ENCODE data around the gene BCOR.
A peak's percentile ranks its signal among the peaks of the same experiment; 100 is the strongest.

BCOR gene

DNA sequence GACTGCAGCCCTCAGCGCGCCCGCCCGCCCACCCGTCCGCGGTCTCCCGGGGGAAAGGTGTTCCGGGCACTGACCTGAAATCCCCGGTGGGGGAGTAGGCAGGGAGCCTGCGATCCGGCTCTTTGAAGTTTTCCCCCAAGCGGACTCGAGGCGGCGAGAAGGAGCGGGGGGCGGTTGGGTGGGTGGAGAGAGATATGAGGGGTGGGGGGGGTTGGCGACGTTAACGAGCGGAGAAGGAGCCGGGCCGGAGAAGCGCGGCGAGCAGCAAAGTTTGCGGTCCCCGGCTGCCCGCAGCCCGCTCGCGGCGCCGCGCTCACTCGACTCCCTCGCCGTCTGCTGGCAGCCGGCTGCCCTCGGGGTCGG lies 636 bp downstream of the BCOR start:
- Mint-ChIP-seq H3K27ac (peak overlapping the region; percentile 68), H3K9me3 (no peaks in the 10 kb centered on the region), H3K4me3 (peak overlapping the region; percentile 69), H3K4me1 (ENCODE audit: low read depth) (peaks cover 28% of the 10 kb centered on the region), H3K27me3 (ENCODE audit: low read depth) (no peaks in the 10 kb centered on the region), H3K36me3 (ENCODE audit: low read depth) (peaks cover 18% of the 10 kb centered on the region)
- no peak for DNase-seq (ENCODE audit: low spot score)

DNA sequence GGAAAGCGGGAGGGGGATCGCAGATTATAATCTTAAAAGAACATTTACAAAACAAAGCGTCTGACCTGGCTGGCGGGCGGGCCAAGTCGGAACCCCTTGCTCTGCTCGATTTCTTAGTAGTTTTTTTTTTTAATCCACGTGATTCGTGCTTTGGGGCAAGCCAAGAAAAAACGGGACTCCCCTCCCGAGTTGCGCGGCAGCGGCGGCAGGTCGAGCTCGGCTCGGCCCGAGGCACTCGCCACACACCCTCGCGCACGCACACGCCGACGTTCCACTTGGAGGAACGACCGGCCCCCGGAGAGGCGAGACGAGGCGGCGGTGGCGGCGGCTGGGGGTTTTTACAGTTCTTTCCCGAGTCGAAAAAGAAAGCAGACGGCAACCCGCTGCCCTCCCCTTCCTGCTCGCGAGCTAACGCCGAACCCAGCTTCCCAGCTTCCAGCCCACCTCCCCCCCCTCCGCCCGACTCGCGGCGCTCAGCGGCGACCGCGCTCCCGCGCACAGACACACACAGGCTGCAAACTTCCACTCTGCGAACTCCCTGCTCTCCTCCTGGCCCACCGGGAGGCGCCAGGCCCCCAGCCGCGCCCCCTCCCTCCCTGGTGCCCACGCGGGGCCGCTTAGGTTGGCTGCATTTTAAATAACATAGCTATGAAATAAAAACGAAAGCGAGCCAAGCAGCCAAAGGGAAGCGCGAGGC lies 1.2 kb downstream of the BCOR start:
- Mint-ChIP-seq H3K36me3 (ENCODE audit: low read depth) (peaks cover 18% of the 10 kb centered on the region), H3K4me1 (ENCODE audit: low read depth) (peaks cover 28% of the 10 kb centered on the region)
- peak; percentile 65 for DNase-seq (ENCODE audit: low spot score)

DNA sequence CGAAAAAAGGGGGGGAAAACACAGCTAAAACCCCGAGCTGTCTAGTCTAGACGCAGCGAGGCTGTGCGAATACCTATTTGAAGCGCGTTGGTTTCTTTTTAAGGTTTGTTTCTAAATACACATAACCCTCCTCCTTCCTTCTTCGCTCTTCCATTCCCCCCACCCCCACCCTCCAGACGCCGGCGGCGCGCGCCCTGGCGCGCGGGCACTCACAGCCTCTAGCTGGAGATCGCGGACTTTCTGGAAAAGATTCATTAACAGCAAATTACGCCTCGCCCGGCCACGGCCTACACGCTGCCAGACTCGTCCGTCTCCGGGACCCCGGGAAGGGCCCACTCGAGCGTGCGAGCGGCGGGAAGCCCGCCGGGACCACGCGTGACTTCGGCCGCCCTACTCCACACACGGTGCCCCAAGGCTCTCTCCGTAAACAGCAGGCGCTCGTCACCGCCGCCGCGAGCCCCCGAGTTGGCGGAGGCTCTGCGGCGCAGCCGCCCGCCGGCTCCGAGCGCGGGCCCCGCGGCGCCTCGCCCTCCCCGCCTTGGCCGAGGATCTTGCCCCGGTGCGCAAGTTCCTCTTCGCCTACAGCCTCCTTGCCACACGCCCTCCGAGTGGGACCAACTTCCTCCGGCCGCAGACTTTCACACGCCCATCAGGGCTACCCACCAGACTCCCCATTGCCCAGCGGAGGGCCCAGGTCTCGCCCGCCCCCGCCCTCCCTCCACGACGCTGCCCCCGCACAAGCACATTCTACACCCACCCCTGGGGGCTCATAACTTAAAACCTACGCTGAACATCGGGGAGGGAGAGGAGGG lies 2.0 kb downstream of the BCOR start:
- Mint-ChIP-seq H3K4me1 (ENCODE audit: low read depth) (peaks cover 35% of the 10 kb centered on the region), H3K27me3 (ENCODE audit: low read depth) (no peaks in the 10 kb centered on the region), H3K4me3 (peak overlapping the region; percentile 95), H3K27ac (peak overlapping the region; percentile 84), H3K9me3 (no peaks in the 10 kb centered on the region), H3K36me3 (ENCODE audit: low read depth) (peaks cover 22% of the 10 kb centered on the region)
- DNase-seq (ENCODE audit: low spot score), result no peak

More for the DNA sequence above, 1.2 kb downstream of the BCOR start:
- Mint-ChIP-seq H3K4me3 (peak overlapping the region; percentile 95), H3K9me3 (no peaks in the 10 kb centered on the region), H3K27ac (peak overlapping the region; percentile 80), H3K27me3 (ENCODE audit: low read depth) (no peaks in the 10 kb centered on the region)

DNA sequence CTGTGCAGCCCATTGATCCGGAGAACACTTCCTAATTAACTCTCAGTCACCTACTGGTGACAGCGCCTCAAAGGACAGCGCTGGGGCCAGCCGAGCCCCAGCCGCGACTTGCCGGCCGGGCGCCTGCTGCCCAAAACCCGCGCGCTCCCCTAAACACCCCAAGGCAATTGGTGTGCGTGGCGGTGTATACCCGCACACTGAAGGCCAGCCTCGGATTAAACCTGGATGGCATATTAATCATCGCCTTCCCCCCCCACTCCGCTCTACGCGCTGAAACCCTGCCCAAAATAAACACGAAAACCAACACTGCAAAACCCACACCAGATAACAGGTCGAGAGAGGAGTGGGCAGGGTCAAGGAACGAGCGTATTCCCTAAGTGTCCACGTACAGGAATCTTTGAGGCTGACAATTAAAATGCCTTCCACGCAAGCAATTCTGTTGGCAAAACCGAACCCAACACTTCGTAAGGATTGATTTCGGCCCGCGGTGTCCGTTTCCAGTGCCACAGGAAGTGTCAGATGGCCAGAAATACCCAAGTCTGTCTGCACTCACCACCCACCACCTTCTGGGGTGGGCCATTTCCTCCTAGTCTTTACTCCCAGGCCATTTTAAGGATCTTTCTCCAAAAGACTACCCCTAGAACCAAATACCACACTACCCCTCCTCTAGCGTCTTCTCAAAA lies 2.7 kb downstream of the BCOR start:
- H3K4me3 Mint-ChIP-seq, result peak overlapping the region; percentile 95

DNA sequence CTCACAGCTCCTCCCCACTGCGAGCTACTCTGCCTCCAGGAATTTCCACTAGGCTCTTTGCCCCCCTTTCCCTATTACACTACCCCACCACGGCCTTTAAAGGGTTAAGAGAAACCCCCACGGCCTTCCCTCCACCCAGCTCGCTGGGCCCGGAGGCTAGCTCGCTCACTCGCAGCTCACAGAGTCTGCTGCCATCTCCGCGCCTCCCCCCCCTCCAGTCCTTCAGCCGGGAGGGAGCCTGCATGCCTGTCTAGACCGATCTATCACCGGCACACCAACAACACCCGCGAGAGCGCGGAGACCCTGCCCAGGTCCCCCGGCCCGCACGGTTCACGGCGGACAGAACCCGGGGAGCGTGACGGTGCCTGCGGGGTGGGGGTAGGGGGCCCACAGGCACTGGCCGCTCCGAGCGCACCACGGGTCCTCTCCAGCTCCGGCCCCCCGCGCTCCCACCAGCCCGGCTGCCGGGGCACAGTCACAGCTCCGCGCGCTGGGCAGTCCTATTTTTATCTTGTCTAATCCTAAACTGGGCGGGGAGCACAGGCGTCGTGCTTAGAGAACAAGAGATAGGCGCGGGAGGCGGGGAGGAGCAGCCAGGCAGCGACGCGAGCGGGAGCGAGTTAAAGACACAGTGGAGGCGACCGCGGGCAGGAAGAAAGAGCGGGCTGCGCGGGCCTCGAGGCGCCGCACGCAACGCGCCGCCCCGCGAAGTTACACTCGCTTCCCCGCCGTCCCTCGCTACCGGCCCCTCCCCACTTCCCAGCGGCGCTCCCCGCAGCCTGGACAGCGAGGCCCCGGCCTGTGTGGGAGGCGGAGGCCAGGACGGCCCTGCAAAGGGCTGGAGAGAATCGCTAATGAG lies 3.5 kb downstream of the BCOR start:
- Mint-ChIP-seq H3K9me3 (no peaks in the 10 kb centered on the region), H3K4me3 (peak overlapping the region; percentile 95), H3K27me3 (ENCODE audit: low read depth) (no peaks in the 10 kb centered on the region), H3K4me1 (ENCODE audit: low read depth) (peaks cover 31% of the 10 kb centered on the region), H3K36me3 (ENCODE audit: low read depth) (peaks cover 24% of the 10 kb centered on the region), H3K27ac (peak overlapping the region; percentile 68)
- no peak for DNase-seq (ENCODE audit: low spot score)

More for the DNA sequence above, 2.7 kb downstream of the BCOR start:
- no peaks in the 10 kb centered on the region for H3K27me3 Mint-ChIP-seq (ENCODE audit: low read depth)
- H3K4me1 Mint-ChIP-seq (ENCODE audit: low read depth), result peaks cover 34% of the 10 kb centered on the region
- no peak for DNase-seq (ENCODE audit: low spot score)
- no peaks in the 10 kb centered on the region for H3K9me3 Mint-ChIP-seq
- peak overlapping the region; percentile 84 for H3K27ac Mint-ChIP-seq
- peaks cover 24% of the 10 kb centered on the region for H3K36me3 Mint-ChIP-seq (ENCODE audit: low read depth)

DNA sequence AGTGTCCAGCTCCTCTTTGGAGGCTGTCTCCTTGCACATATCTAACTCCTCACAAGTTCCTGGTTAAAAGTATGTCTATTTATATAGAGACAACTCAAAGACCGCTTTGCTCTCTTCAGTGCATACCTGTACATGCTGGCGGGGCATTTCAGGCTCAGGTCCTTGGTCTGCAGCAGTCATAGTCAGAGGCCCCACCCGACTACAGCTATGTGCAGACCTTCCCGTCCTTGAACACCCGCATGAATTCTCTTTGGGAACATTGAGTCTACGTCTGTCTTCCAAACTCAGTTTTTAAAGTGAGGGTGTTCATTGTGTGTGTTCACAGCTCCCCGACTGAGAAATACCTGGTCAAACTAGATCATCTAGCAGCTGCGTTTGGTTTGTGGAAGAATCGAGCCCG lies 4.2 kb downstream of the BCOR start:
- no peaks in the 10 kb centered on the region for H3K9me3 Mint-ChIP-seq
- peaks cover 24% of the 10 kb centered on the region for H3K36me3 Mint-ChIP-seq (ENCODE audit: low read depth)
- H3K4me3 Mint-ChIP-seq, result peak overlapping the region; percentile 95
- peaks cover 36% of the 10 kb centered on the region for H3K4me1 Mint-ChIP-seq (ENCODE audit: low read depth)
- no peaks in the 10 kb centered on the region for H3K27me3 Mint-ChIP-seq (ENCODE audit: low read depth)
- DNase-seq (ENCODE audit: low spot score), result no peak
- H3K27ac Mint-ChIP-seq, result no peak overlapping the region

DNA sequence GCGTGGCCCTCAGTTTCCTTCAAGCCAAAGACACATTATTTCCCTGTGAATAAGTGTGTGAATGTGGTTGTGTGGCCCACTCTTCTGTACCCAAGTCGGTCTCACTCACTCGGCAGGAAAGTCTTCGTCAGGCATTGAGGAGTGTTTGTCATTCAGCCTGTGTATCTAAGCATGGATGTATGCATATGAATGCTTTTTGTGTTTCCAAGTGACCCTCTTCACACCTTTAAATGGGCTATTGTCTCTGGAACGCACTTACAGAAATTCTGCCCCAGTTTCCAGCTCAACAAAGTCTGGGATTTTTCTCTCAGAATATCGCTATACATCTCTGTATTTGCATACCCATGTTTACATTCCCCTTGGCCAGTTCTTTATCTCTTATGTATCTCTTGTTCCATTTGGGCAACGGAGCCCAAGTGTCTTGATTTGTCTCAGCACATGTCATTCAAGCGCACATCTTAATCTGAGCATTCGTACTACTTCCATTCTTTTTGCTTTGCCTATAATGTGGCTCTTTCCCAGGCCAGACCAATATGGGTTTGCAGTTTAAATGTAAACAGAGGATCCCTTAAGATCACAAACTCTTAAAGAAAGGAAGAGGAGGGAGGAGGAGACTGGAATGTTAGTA lies 4.8 kb downstream of the BCOR start:
- no peaks in the 10 kb centered on the region for H3K27me3 Mint-ChIP-seq (ENCODE audit: low read depth)
- H3K4me3 Mint-ChIP-seq, result peak overlapping the region; percentile 95

DNA sequence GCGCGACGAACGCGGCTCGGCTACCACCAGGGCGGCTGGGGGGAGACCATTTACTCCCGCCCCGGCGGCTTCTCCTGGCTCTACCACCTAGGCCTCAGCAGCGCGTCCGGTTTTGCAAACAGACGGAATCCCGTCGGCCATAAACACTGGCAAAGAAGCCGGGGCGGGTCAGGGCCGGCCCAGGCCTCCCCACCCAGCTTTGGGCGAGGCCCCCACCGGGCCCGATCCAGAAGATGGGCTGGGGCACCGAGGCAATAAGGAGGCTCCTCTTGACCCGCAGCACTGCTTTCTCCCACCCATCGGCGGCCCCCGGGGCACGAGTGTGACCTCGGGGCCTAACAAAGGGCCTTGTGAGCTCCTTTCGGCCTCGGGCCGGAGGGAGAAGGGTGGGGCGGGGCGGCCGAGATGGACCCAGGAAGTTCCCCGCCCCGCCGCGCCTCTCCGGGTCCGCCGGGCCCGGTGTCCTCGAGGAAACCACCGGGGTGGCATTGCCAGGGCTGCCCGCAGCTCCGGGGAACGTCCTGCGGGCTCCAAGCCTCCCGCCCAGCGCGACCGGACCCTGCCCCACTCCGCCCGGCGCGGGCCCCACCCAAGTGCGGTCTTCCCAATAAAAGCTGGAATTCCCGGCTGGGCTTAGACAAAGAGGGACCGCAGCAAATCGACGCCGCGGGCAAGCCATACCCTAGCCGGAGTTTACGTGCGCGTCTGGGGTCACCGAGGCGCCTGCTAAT lies 5.9 kb downstream of the BCOR start:
- Mint-ChIP-seq H3K27me3 (ENCODE audit: low read depth) (no peaks in the 10 kb centered on the region), H3K4me3 (peak overlapping the region; percentile 76), H3K9me3 (no peaks in the 10 kb centered on the region), H3K4me1 (ENCODE audit: low read depth) (peaks cover 44% of the 10 kb centered on the region), H3K27ac (no peak overlapping the region), H3K36me3 (ENCODE audit: low read depth) (peaks cover 24% of the 10 kb centered on the region)
- DNase-seq (ENCODE audit: low spot score), result no peak

More for the DNA sequence above, 4.8 kb downstream of the BCOR start:
- Mint-ChIP-seq H3K4me1 (ENCODE audit: low read depth) (peaks cover 43% of the 10 kb centered on the region), H3K36me3 (ENCODE audit: low read depth) (peaks cover 24% of the 10 kb centered on the region), H3K27ac (peak overlapping the region; percentile 6), H3K9me3 (no peaks in the 10 kb centered on the region)
- no peak for DNase-seq (ENCODE audit: low spot score)

DNA sequence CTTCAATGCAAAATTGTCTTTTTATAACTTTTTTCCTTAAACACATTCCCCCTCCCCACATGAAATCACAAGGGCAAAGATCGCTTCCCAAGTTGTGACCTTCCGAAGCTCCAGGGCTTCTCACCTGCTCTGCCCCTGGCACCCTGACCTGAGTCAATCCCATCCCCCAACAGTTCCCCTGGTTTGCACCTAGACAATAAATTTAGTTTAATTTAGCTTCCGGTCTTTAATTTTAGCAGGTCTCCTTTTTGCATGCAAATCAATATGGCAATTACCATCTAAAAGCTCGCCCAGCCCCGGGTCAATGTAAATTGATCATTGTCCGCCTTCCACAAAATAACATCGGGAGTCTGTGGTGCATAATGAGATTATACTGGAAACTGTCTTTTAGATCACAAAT lies 6.8 kb downstream of the BCOR start:
- H3K36me3 Mint-ChIP-seq (ENCODE audit: low read depth), result peaks cover 24% of the 10 kb centered on the region
- H3K4me3 Mint-ChIP-seq, result peak overlapping the region; percentile 76
- no peaks in the 10 kb centered on the region for H3K27me3 Mint-ChIP-seq (ENCODE audit: low read depth)
- H3K4me1 Mint-ChIP-seq (ENCODE audit: low read depth), result peaks cover 47% of the 10 kb centered on the region
- DNase-seq (ENCODE audit: low spot score), result no peak
- H3K9me3 Mint-ChIP-seq, result no peaks in the 10 kb centered on the region
- H3K27ac Mint-ChIP-seq, result peak overlapping the region; percentile 60

DNA sequence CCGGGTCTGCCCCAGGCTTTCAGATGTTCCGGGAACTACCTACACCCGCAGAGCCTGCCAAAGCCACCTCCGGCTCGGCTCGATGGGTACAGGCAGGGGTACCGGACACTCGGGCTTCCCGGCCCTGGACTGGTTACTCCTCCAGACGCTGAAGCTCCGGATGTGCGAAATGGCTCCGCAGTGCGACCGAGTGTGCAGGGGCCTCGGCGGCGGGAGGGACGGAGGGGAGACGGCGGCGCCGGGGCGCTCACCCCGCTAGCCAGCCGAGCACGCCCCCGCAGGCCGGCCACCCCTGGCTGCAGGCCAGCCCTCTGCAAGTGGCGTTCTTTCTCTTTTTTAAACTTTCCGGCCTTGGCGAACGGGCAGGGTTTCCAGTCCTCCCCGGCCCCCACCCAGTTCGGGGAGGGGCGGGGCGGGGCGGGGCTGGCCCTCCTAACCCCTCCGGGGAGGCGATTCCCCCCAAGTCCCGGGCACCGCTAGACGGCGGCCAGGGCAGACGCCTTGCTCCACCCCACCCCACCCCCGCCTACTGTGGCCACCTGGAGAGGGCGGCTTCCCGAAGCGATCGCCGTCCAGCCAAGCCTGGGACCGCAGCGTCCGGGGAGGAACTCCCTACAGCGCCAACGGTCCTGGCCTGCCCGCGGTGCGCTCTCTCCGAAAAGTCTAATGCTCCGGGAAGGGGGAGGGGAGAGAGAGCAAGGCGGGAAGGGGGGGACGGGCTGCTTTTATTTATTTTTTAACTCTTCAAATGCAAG lies 7.5 kb downstream of the BCOR start:
- Mint-ChIP-seq H3K36me3 (ENCODE audit: low read depth) (peaks cover 21% of the 10 kb centered on the region), H3K4me3 (peak overlapping the region; percentile 76), H3K4me1 (ENCODE audit: low read depth) (peaks cover 45% of the 10 kb centered on the region), H3K9me3 (no peaks in the 10 kb centered on the region), H3K27me3 (ENCODE audit: low read depth) (no peaks in the 10 kb centered on the region), H3K27ac (no peak overlapping the region)
- DNase-seq (ENCODE audit: low spot score), result no peak

DNA sequence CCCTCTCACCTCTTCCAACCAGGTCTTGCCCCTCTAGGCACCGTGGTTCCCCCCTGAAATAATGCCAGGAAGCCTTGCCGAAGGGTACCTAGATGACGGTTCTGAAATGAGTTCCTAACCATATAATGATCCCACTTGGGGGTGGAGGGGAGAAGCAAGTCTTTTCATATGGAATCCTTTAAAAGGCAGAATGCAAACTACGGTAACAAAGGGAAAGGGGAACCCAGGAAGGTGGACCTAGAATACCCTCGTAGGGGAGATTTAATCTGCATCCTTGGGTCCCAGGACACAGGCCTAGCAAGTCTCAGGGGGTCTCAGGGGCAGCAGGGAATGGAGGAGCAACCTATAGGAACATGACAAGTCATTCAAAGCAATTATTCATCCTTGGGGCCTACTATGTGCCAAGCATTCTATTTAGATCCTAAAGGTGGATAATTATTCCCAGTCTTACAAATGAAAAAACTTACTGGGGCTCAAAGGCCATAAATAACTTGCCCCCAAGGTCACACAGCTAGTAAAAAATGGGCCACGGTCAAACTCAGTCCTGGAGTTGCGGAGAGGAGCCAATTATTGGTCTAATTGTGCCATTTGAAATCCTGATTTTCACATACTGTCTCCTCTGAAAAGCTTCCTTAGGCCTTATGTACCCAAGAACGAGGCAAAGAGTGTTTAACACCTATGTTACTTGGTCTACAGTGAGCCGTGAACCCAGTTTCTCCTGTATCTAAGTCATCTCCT lies 8.8 kb downstream of the BCOR start:
- Mint-ChIP-seq H3K36me3 (ENCODE audit: low read depth) (peaks cover 18% of the 10 kb centered on the region), H3K27me3 (ENCODE audit: low read depth) (no peaks in the 10 kb centered on the region), H3K9me3 (no peaks in the 10 kb centered on the region), H3K27ac (no peak overlapping the region), H3K4me3 (peak overlapping the region; percentile 57), H3K4me1 (ENCODE audit: low read depth) (peaks cover 51% of the 10 kb centered on the region)
- no peak for DNase-seq (ENCODE audit: low spot score)

DNA sequence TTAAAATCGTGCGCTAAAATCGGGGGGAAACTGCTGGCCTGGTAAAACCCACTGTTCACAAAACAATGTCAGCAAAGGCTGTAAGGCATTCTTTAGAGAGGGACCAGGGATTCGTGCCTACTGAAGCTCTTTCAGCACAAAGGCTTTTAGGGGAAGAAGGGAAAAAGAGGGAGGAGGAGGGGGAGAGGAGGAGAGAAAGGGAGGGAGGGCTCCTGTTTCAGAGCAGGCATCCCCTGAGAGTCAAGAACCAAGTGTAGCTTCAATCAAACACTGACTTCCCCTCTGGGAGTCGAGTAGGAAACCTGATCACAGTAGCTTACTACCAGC lies 9.5 kb downstream of the BCOR start:
- H3K4me3 Mint-ChIP-seq, result no peak overlapping the region
- H3K9me3 Mint-ChIP-seq, result no peaks in the 10 kb centered on the region
- H3K27me3 Mint-ChIP-seq (ENCODE audit: low read depth), result no peaks in the 10 kb centered on the region
- DNase-seq (ENCODE audit: low spot score), result no peak
- peaks cover 47% of the 10 kb centered on the region for H3K4me1 Mint-ChIP-seq (ENCODE audit: low read depth)
- H3K27ac Mint-ChIP-seq, result no peak overlapping the region
- H3K36me3 Mint-ChIP-seq (ENCODE audit: low read depth), result peaks cover 16% of the 10 kb centered on the region

Data from T-helper 2 cell treated with Interferon-gamma antibody and Interleukin-4, amounts not matched to agents 5 μg/mL and 100 μg/mL, for 36 hours (primary cell).